ENCODE measurements around the gene FRMD3.

The FRMD3 gene

GRCh38 chr9:83401328-83401900 lies 136.8 kb downstream of the FRMD3 start:
- no peak overlapping the region for H3K14ac ChIP-seq (ENCODE audit: low read length in 2 of 2)
- no peaks in the 10 kb centered on the region for H3K27me3 ChIP-seq (ENCODE audit: control insufficient read depth in 1 of 2, insufficient read depth in 1 of 2, low read length in 2 of 2)
- H2BK15ac ChIP-seq (ENCODE audit: low read depth, poor library complexity, severe bottlenecking), result no peak overlapping the region
- no peak overlapping the region for H3K4me3 ChIP-seq (ENCODE audit: insufficient read depth in 1 of 2, low read depth in 1 of 2, low read length in 2 of 2)
- H3K23ac ChIP-seq (ENCODE audit: low read length in 2 of 2), result no peak overlapping the region
- H3K79me1 ChIP-seq (replicated peaks; ENCODE audit: low read length, poor library complexity, severe bottlenecking), result no peaks in the 10 kb centered on the region
- no peak overlapping the region for H2AK5ac ChIP-seq (ENCODE audit: low read length, severe bottlenecking)
- H3K4ac ChIP-seq (ENCODE audit: low read depth in 1 of 2, low read length in 2 of 2), result no peak overlapping the region
- no peak overlapping the region for H2AFZ ChIP-seq (ENCODE audit: low read depth, low read length)
- H3K18ac ChIP-seq (ENCODE audit: low read depth in 1 of 2, low read length in 2 of 2), result no peak overlapping the region
- WGBS, result 94% methylated on average over 1 of the region's 2 CpGs
- H3K9me3 ChIP-seq (ENCODE audit: control insufficient read depth, low read length), result no peaks in the 10 kb centered on the region
- no peaks in the 10 kb centered on the region for H3K36me3 ChIP-seq (ENCODE audit: control insufficient read depth in 1 of 2, insufficient read depth in 2 of 2, low read depth in 1 of 2, low read length in 2 of 2)
- H3K4me2 ChIP-seq (ENCODE audit: low read length, poor library complexity, severe bottlenecking), result no peak overlapping the region
- no peak overlapping the region for H2BK120ac ChIP-seq (ENCODE audit: low read depth, low read length)
- H3K9ac ChIP-seq (ENCODE audit: low read length), result no peak overlapping the region
- H3K4me1 ChIP-seq (ENCODE audit: control insufficient read depth, insufficient read depth, low read depth, low read length), result no peaks in the 10 kb centered on the region
- no peak overlapping the region for H2BK5ac ChIP-seq (ENCODE audit: low read depth, low read length, poor library complexity, severe bottlenecking)
- H4K91ac ChIP-seq (ENCODE audit: low read length), result no peak overlapping the region
- H3K27ac ChIP-seq (ENCODE audit: low read length, poor library complexity, severe bottlenecking), result no peak overlapping the region
- H2BK12ac ChIP-seq (ENCODE audit: low read length in 2 of 2), result no peak overlapping the region
- no peak overlapping the region for H4K8ac ChIP-seq (ENCODE audit: low read length)
- DNase-seq, result no peak

GRCh38 chr9:83396813-83397212 lies 141.4 kb downstream of the FRMD3 start:
- no peak overlapping the region for H3K4ac ChIP-seq (ENCODE audit: low read depth in 1 of 2, low read length in 2 of 2)
- no peak overlapping the region for H2BK15ac ChIP-seq (ENCODE audit: low read depth, poor library complexity, severe bottlenecking)
- DNase-seq, result no peak
- no peak overlapping the region for H2AK5ac ChIP-seq (ENCODE audit: low read length, severe bottlenecking)
- H3K9me3 ChIP-seq (ENCODE audit: control insufficient read depth, low read length), result no peaks in the 10 kb centered on the region
- no peak overlapping the region for H2BK5ac ChIP-seq (ENCODE audit: low read depth, low read length, poor library complexity, severe bottlenecking)
- no peak overlapping the region for H3K14ac ChIP-seq (ENCODE audit: low read length in 2 of 2)
- H3K23ac ChIP-seq (ENCODE audit: low read length in 2 of 2), result no peak overlapping the region
- no peak overlapping the region for H2BK120ac ChIP-seq (ENCODE audit: low read depth, low read length)
- no peak overlapping the region for H4K8ac ChIP-seq (ENCODE audit: low read length)
- H2BK12ac ChIP-seq (ENCODE audit: low read length in 2 of 2), result no peak overlapping the region
- H3K9ac ChIP-seq (ENCODE audit: low read length), result no peak overlapping the region
- H3K27ac ChIP-seq (ENCODE audit: low read length, poor library complexity, severe bottlenecking), result no peak overlapping the region
- H4K91ac ChIP-seq (ENCODE audit: low read length), result no peak overlapping the region
- H3K4me2 ChIP-seq (ENCODE audit: low read length, poor library complexity, severe bottlenecking), result no peak overlapping the region
- no peak overlapping the region for H3K18ac ChIP-seq (ENCODE audit: low read depth in 1 of 2, low read length in 2 of 2)
- H3K36me3 ChIP-seq (ENCODE audit: control insufficient read depth in 1 of 2, insufficient read depth in 2 of 2, low read depth in 1 of 2, low read length in 2 of 2), result no peaks in the 10 kb centered on the region
- H3K27me3 ChIP-seq (ENCODE audit: control insufficient read depth in 1 of 2, insufficient read depth in 1 of 2, low read length in 2 of 2), result no peaks in the 10 kb centered on the region
- no peak overlapping the region for H2AFZ ChIP-seq (ENCODE audit: low read depth, low read length)
- no peaks in the 10 kb centered on the region for H3K4me1 ChIP-seq (ENCODE audit: control insufficient read depth, insufficient read depth, low read depth, low read length)
- H3K79me1 ChIP-seq (replicated peaks; ENCODE audit: low read length, poor library complexity, severe bottlenecking), result no peaks in the 10 kb centered on the region
- WGBS, result 96% methylated on average over 4 of the region's 4 CpGs
- H3K4me3 ChIP-seq (ENCODE audit: insufficient read depth in 1 of 2, low read depth in 1 of 2, low read length in 2 of 2), result no peak overlapping the region

DNA sequence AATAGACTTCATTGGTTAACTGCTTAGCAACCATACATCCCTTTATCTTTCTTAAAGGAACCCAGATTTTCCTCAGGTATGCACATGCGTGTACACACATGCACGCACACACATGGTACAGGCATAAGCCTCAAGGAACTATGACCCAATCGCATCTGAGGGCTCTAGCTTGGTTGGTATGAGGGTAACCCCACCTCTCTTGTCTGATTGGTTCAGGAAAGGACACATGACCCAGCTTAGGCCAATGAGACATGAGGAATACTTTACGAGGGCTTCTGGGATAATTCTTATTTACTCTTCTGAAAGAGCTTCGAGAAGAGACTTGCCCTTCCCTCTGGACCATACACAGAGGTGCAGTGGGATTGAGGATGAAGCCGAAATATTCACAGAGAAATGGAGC lies 141.9 kb downstream of the FRMD3 start:
- Histone ChIP-seq H4K91ac (ENCODE audit: low read length) (no peak overlapping the region), H3K14ac (ENCODE audit: low read length in 2 of 2) (peak overlapping the region in 1 of 2 experiments; percentile 30), H3K23ac (ENCODE audit: low read length in 2 of 2) (no peak overlapping the region), H3K4me1 (ENCODE audit: control insufficient read depth, insufficient read depth, low read depth, low read length) (no peaks in the 10 kb centered on the region), H3K36me3 (ENCODE audit: control insufficient read depth in 1 of 2, insufficient read depth in 2 of 2, low read depth in 1 of 2, low read length in 2 of 2) (no peaks in the 10 kb centered on the region), H3K27me3 (ENCODE audit: control insufficient read depth in 1 of 2, insufficient read depth in 1 of 2, low read length in 2 of 2) (no peaks in the 10 kb centered on the region), H3K27ac (ENCODE audit: low read length, poor library complexity, severe bottlenecking) (no peak overlapping the region), H2BK120ac (ENCODE audit: low read depth, low read length) (no peak overlapping the region), H3K9ac (ENCODE audit: low read length) (no peak overlapping the region), H3K4ac (ENCODE audit: low read depth in 1 of 2, low read length in 2 of 2) (no peak overlapping the region), H2AFZ (ENCODE audit: low read depth, low read length) (no peak overlapping the region), H2BK5ac (ENCODE audit: low read depth, low read length, poor library complexity, severe bottlenecking) (no peak overlapping the region), H3K4me3 (ENCODE audit: insufficient read depth in 1 of 2, low read depth in 1 of 2, low read length in 2 of 2) (no peak overlapping the region), H2BK12ac (ENCODE audit: low read length in 2 of 2) (no peak overlapping the region), H2BK15ac (ENCODE audit: low read depth, poor library complexity, severe bottlenecking) (no peak overlapping the region), H3K9me3 (ENCODE audit: control insufficient read depth, low read length) (no peaks in the 10 kb centered on the region), H4K8ac (ENCODE audit: low read length) (no peak overlapping the region), H3K79me1 (replicated peaks; ENCODE audit: low read length, poor library complexity, severe bottlenecking) (no peaks in the 10 kb centered on the region), H2AK5ac (ENCODE audit: low read length, severe bottlenecking) (no peak overlapping the region), H3K4me2 (ENCODE audit: low read length, poor library complexity, severe bottlenecking) (no peak overlapping the region), H3K18ac (ENCODE audit: low read depth in 1 of 2, low read length in 2 of 2) (no peak overlapping the region)
- no peak for DNase-seq
- 92% methylated on average over 6 of the region's 6 CpGs for WGBS

GRCh38 chr9:83392228-83392627 lies 146.0 kb downstream of the FRMD3 start:
- H3K4ac ChIP-seq (ENCODE audit: low read depth in 1 of 2, low read length in 2 of 2), result no peak overlapping the region
- H3K27me3 ChIP-seq (ENCODE audit: control insufficient read depth in 1 of 2, insufficient read depth in 1 of 2, low read length in 2 of 2), result no peaks in the 10 kb centered on the region
- no peak overlapping the region for H3K27ac ChIP-seq (ENCODE audit: low read length, poor library complexity, severe bottlenecking)
- H3K79me1 ChIP-seq (replicated peaks; ENCODE audit: low read length, poor library complexity, severe bottlenecking), result no peaks in the 10 kb centered on the region
- H3K4me1 ChIP-seq (ENCODE audit: control insufficient read depth, insufficient read depth, low read depth, low read length), result no peaks in the 10 kb centered on the region
- H2BK12ac ChIP-seq (ENCODE audit: low read length in 2 of 2), result no peak overlapping the region
- H3K4me3 ChIP-seq (ENCODE audit: insufficient read depth in 1 of 2, low read depth in 1 of 2, low read length in 2 of 2), result no peak overlapping the region
- no peak overlapping the region for H2AFZ ChIP-seq (ENCODE audit: low read depth, low read length)
- H3K36me3 ChIP-seq (ENCODE audit: control insufficient read depth in 1 of 2, insufficient read depth in 2 of 2, low read depth in 1 of 2, low read length in 2 of 2), result no peaks in the 10 kb centered on the region
- no peak overlapping the region for H2AK5ac ChIP-seq (ENCODE audit: low read length, severe bottlenecking)
- no peaks in the 10 kb centered on the region for H3K9me3 ChIP-seq (ENCODE audit: control insufficient read depth, low read length)
- no peak overlapping the region for H4K91ac ChIP-seq (ENCODE audit: low read length)
- H3K4me2 ChIP-seq (ENCODE audit: low read length, poor library complexity, severe bottlenecking), result no peak overlapping the region
- H3K23ac ChIP-seq (ENCODE audit: low read length in 2 of 2), result no peak overlapping the region
- no peak overlapping the region for H2BK120ac ChIP-seq (ENCODE audit: low read depth, low read length)
- no peak for DNase-seq
- H3K9ac ChIP-seq (ENCODE audit: low read length), result no peak overlapping the region
- no peak overlapping the region for H2BK15ac ChIP-seq (ENCODE audit: low read depth, poor library complexity, severe bottlenecking)
- H4K8ac ChIP-seq (ENCODE audit: low read length), result no peak overlapping the region
- whole genome bisulfite sequencing, result 61% methylated on average over 2 of the region's 4 CpGs
- H2BK5ac ChIP-seq (ENCODE audit: low read depth, low read length, poor library complexity, severe bottlenecking), result no peak overlapping the region
- peak overlapping the region in 1 of 2 experiments; percentile 64 for H3K14ac ChIP-seq (ENCODE audit: low read length in 2 of 2)
- no peak overlapping the region for H3K18ac ChIP-seq (ENCODE audit: low read depth in 1 of 2, low read length in 2 of 2)
